Measurements from ENCODE around the gene EBF3.

The EBF3 gene, protein sequence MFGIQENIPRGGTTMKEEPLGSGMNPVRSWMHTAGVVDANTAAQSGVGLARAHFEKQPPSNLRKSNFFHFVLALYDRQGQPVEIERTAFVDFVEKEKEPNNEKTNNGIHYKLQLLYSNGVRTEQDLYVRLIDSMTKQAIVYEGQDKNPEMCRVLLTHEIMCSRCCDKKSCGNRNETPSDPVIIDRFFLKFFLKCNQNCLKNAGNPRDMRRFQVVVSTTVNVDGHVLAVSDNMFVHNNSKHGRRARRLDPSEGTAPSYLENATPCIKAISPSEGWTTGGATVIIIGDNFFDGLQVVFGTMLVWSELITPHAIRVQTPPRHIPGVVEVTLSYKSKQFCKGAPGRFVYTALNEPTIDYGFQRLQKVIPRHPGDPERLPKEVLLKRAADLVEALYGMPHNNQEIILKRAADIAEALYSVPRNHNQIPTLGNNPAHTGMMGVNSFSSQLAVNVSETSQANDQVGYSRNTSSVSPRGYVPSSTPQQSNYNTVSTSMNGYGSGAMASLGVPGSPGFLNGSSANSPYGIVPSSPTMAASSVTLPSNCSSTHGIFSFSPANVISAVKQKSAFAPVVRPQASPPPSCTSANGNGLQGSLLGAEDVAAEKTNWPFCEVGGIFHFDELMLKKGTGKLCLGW
- 0 to 0.12 (median 0) reads per million in 18 experiments for total RNA-seq

DNA sequence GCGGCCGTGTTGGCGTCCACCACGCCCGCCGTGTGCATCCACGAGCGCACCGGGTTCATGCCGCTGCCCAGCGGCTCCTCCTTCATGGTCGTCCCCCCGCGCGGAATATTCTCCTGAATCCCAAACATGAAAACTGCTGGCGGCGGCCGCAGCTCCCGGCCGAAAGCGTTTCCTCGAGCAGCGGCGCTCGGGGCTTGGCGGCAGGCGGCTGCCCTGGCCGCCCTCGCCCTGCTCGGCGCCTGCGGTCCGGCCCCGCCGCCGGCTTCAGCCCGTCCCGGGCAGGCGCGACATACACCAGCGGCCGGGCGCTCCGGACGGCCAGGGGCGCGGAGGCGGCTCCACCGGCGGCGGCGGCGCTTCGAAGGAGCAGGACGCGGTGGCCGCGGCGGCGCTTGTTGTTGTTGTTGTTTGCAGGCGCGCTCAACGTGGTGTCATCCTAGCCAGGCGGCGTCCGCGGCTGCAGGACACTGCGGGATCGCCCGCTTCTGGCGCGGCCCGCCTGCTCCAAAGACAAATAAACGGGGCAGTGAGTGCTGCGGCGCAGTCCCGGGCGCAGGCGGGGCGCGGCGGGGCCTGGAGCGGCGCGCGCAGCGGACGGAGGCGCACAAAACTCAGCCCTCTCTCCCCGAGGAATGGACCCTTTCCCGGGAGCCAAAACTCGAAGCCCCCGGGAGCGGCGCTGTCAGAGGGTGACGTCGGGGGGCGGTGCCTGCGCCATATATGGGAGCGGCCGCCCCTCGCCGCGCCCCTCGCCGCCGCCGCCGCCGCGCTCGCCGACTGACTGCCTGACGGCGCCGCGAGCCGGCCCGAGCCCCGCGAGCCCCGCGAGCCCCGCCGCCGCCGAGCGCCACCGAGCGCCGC, at the start of gene EBF3:
TSS of gene EBF3 (minus strand) at position 634 of the 861 bp plus-strand sequence. CDS start at position 128, 506 bp downstream.
- peak in 1 of 2 donors; percentile 31 for DNase-seq

DNA sequence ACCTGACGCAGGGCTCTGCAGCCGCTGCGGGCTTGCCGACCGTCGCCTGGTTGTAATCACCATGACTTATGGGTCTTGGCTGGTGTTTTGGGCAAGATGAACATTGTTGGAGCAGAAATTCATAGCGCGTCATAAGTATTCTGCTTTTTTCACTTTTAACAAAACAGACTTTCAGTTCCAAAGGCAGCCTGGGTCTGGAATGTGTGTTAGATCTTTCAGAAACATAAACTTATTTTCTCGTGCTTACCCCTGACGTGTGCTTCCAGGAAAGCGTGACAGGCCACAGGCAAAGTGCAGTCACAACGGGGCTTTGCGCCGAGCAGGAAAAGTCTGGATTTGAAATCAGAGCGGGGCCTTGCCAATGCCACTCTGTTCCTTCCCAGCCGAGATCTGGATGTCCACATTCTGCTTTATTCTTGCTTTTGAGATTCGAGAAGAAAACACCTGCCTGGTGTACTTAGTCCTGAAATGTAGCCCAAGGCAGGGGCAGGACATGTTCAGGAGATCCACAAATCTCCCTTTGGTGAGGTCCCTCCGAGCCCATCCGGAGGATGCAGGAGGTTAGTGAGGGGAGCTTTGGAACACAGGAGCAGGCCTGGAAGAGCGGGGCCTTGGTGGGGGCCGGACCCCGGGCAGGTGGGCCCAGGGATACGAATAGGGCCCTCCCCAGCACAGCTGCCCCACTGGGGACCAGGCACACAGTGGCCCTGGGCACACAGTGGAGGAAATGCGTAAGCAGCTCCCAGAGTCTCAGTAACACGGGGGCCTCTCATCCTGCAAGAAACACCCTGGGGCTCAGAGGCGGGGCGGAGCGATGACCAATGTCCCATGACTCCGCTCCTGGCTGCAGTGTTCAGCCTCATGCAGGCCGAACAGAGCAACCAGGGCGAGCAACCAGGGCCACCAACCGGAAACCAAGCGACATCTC, 49.5 kb upstream of the EBF3 start:
- DNase-seq: no peak

DNA sequence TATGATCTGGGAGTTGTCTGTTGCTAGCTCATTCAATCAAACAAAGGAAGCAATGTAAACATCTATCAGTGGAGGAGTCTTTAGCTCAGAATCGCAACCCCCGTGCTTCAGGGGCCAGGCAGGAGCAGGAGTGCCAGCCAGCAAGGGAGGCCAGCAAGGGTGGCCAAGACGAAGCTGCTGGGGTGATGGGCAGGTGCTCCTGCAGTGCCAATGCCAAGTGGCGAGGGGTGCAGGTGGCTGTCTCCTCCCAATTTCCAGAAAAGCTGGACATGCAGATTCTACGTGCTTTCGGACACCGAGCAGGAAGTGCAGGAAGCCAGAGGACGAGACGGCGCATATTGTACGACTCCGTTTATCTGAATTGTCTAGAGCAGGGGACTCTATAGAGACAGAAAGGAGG, 48.1 kb upstream of the EBF3 start:
- no peak for DNase-seq

DNA sequence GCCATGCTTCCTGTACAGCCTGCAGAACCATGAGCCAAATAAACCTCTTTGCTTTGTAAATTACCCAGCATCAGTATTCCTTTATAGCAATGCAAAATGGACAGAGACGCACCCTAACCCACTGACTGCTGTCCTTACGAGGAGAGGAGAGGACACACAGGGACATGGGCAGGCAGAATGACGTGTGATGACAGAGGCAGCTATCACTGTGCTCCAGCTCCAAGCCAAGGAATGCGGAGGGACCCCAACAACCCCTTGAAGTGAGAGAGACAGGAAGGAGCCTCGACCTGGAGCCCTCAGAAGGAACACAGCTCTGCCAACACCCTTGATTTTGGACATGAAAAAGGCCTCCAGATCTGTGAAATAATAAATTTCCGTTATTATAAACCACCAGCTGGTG, 46.6 kb upstream of the EBF3 start:
- no peak for DNase-seq

DNA sequence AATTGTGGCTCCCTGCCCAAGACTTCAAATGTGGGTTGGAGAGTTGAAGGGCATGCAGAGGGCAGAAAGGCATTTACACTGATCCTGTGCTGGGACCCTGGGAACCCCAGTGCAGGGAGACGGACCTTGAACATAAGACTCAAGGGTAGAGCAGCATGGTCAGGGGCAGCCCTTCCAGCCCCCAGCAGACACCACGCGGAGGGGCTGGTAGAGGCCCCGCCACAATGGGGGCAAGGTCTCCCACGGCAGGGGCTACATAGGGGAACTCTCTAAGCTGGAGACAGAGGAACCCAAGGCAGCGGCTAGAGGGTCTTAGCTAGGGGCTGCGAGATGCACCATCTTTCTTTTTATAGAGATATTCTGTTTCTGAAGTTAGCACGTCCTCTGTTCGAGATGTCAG, 45.2 kb upstream of the EBF3 start:
- DNase-seq: no peak

DNA sequence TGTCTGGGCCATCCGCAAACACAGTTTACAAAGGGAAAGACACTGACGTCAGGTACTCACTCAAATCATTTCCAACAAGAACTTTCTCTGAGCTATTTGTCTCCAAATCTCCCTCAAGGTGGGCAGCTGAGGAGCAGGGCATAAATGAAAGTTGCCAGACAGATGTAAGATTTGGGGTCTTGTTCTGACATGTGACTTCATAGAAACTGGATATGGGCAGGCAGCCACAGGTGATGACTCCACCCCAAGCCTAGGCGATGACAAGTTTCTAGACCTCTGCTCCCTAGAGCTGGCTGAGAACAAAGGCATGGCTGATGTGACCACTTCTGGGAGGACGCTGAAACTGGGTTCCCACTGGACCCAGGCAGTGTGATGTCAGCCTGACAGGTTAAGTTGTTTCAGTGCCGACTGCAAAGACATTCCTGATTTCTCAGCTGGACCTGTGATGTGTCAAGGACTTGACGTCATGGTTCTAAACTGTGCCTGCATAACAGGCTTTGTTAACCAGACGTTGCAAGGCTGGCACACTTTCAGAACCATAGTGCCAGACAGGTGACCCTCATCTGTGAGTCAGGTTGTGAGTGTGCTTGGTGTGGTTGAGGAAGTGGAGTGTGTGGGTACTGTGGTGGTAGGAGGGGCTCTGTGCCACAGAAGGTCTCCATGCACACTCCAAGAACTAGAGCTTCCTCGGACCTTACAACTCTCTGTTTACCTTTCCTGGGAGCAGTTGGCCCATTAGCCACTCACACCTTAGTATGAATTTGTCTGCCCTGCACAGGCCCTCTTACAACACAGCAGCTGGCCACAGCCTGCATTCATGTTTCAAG, 39.9 kb upstream of the EBF3 start:
- DNase-seq: no peak

DNA sequence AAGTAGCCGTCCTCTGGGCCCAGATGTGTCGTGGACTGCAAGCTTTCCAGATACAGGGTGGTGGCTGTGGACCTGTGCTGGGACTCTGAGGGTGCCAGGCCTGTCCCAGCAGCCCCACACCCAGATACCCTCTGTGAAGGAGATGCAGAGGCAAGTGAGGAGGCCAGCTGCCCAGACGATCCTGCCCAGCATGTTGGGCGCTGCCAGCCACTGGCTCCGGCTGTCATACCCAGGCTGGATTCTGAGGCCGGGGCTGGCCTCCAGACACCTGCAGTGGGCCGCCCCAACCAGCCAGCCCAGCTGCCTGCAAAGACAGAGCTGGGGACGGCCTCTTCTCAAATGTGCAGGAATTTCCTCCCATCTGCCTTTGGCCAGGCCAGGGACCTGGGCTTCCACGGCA, 39.1 kb upstream of the EBF3 start:
- no peak for DNase-seq

DNA sequence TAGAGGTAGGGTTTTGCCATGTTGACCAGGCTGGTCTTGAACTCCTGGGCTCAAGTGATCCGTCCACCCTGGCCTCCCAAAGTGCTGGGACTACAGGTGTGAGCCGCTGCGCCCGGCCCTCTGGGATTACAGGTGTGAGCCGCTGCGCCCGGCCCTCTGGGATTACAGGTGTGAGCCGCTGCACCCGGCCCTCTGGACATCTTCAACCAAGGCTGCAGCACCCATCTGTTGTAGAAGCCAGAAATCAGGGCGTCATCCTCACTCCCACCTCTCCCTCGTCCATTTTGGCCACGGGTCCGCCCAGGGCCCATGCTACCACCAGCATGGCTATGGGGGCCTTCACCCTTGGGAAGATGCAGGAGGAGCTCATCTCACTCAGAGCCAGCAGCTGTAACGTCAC, 38.5 kb upstream of the EBF3 start:
- no peak for DNase-seq

DNA sequence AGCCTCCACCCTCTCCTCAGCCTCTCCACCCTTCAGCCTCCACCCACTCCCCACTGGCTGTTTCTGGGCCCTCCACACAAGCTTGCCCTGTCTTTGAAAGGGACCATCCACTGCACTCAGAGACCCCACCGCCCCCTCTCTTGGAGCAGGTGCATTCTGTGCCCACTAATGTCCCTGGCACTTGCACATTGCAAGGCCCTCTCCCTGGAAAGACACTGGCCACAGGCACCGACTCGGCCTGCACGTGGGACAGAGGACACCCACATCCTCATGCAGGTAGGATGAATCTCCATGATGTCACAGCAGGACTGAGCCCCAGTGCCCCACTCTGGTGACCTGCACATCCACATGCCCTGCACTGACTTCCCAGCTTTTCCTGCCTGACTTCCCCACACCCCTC, 36.8 kb upstream of the EBF3 start:
- no peak for DNase-seq

DNA sequence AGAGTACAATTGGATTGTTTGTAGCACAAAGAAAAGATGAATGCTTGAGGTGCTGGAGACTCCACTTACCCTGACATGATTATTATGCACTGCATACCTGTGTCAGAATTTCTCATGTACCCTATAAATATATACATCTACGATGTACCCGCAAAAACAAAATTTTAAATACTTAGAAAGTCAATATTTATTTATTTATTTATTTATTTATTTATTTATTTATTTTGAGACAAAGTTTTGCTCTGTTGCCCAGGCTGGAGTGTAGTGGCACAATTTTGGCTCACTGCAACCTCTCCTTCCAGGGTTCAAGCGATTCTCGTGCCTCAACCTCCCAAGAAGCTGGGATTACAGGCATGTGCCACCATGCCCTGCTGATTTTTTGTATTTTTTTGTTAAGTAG, 35.1 kb upstream of the EBF3 start:
- no peak for DNase-seq

DNA sequence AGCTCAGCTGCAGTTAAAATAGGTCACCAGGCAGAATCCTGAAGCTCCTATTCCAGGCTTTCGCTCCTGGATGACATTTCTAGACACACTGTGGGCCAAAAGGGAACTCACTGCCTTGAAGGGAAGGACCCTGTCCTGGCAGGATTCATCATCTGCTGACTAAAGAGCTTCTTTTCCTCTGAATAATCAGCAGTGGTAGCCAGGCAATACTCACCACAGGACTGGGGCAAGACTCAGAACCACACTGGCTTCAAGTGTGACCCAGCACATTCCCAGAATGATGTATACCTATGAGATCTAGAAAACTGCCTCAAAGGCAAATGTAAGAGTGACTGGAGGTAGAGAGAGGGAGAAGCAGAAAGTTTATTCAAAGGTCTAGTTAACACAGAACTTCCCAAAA, 29.5 kb upstream of the EBF3 start:
- DNase-seq: no peak

DNA sequence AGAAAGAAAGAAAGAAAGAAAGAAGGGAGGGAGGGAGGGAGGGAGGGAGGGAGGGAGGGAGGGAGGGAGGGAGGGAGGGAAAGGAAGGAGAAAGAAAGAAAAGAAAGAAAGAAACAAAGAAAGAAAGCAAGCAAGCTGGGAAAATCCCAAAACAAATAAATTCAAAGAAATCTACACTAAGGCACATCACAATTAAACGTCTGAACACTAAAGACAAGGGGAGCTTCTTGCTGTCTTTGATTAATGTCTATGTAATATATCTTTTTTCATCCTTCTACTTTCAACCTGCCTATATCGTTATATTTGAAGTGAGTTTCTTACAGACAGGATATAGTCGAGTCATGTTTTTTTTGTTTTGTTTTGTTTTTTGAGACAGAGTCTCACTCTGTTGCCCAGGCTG, 28.3 kb upstream of the EBF3 start:
- DNase-seq: no peak

DNA sequence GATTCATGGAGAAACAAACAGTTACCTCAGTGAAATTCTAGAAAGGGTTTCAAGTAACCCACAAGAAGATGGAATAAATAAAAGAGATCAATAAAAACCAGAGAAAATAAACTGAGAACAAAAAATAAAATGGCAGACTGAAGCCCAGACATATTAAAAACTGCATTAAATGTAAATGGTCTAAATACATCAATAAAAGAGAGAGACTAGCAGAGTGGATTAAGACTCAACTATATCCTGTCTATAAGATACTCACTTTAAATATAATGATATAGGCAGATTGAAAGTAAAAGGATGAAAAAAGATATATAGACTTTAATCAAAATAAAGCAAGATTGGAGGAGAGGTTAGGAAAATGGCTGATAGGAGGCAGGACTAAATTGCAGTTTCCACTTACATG, 18.8 kb upstream of the EBF3 start:
- no peak for DNase-seq

DNA sequence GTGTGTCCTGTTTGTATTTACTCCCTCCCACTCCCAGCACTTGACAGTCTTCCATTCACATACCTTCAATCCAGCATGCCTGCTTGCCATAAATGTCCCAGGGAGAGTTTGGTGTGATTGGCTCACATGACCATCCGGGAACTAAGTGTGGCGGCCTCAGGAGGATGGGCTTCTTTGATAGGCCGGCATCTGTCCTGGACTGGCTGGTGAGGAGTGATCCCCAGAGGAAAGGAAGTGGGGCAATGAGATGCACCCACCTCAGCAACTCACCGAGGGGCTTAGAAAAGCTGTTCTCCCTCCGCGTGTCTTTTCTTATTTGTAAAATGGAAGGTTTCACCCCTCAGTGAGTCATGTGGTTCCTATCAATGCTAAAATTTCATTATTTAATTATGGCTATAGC, 14.9 kb upstream of the EBF3 start:
- no peak for DNase-seq

DNA sequence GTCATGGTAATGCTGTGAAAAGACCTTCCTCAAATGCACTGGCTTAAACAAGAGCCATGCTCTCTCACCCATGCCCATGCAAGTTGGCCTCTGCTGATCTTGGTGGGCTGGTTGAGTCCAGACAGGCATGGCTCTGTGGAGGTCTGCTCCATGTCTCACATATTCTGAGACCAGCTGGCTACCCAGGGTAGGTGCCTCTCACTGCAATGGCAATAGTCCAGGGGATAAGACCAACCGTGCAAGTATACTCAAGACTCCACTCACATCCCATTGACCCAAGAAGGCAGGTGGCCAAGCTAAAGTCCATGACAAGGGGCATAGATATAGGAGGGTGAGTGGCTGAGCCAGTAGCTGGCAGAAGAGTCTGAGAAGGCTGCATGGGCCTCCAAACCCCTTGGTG, 14.2 kb upstream of the EBF3 start:
- no peak for DNase-seq

DNA sequence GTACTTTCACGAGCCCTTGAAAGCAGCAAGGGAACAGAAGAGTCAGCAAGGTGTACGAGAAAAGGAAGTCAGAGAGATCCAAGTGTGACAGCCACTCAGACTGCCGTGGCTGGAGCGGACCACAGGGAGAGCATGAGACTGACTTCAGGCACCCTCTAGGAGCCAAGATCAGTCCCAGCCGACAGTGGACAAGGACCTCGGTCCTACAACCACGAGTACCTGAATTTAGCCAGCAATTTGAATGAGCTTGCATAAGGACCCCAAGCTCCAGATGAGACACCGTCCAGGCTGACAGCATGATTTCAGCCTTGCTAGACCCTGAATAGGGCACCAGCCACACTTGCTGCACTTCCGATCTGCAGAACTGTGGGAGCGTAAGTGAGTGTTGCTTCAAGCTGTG, 13.7 kb upstream of the EBF3 start:
- DNase-seq: no peak

DNA sequence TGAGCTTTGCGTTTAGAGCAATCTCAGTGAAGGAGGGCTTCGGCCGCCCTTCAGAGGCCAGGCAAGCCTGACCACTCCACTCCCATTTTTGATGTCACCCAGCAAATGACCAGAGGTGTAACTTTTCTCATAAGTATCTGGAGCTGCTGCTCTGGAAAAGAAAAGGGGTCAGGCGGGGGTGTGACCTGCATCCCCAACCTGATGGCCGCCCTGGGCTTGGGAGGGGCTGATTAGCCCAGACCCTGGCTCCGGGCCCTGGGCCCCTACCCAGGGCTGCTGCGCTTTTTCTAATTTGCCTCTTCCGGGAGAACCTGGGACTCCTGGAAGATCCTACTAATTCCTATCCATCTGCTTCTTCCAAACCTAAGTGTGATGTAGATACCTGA, 9.6 kb upstream of the EBF3 start:
- DNase-seq: no peak

DNA sequence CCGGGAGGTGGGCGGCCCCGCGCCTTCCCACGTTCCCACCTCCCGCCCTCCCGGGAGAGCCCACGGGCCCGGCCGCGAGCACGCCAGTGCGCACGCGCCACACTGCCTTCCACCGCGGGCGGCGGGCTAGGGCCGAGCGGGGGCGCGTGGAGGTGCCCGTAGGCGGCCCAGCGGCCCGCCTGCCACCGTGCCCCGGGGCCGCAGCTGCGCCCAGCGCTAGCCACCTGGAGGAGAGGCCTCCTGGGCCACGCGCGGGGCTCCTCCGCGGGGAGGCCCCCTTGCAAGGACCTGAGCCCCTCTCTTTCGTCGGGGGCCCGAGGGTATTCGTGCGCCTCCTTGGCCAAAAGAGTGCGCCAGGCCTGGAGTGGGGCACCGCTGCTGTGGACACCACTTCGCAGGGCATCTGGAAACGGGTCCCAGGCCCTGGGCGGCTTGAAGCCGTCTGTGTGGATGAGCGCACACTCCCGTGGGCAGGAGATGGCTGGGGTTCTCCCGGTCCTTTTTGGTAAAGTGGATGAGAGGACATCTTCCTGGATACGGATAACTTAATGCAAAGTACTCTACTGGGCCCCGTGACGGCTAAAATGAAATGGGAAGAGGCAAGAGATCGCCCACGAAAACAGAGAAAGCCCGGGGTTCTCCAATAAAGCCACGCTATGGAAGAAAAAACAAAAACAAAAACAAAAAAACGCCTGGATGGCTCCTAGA, 9.0 kb upstream of the EBF3 start:
- no peak for DNase-seq

DNA sequence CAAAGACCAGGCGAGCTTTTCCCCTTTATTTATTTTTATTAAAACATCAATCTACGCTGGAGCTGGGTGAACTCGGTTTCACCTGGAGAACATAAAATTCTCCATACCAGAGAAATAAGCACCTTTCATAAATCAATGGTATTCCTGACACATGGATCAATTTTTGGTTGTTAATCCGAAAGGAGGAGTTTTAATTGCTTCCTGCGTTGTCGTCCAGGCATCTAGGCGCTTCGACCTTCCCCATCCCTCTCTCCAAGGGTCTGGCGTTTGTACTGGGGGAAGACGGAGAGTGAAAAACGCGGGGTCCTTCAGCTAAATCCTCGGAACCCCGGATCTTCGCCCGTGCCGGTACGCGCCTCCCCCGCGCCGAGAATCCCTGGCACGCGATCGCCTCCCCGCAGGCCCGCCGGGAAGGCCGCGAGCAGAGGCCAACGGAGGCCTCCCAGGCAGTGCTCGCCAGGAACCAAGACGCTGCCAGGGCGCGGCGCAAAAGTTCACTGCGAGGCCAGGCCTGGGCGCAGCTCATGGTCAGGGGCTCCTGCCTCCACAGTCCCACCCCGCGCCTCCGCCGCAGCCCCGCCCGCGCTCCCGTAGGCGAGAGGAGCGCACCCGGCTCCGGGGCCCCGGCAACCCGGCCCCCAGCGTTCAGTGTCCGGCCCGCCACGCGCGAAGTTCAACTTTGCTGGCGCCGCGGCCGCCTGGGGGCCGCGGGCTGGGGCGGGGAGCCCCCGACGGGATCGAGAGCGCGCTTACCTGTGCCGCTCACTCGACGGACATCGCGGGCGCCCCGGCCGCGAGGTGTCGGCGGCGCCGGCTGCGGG, 8.3 kb upstream of the EBF3 start:
- no peak for DNase-seq

Data from inflammatory macrophage (primary cell).